Measurements from ENCODE around the gene LPAR3.
A peak's percentile ranks its signal among the peaks of the same experiment; 100 is the strongest.

Gene LPAR3

DNA sequence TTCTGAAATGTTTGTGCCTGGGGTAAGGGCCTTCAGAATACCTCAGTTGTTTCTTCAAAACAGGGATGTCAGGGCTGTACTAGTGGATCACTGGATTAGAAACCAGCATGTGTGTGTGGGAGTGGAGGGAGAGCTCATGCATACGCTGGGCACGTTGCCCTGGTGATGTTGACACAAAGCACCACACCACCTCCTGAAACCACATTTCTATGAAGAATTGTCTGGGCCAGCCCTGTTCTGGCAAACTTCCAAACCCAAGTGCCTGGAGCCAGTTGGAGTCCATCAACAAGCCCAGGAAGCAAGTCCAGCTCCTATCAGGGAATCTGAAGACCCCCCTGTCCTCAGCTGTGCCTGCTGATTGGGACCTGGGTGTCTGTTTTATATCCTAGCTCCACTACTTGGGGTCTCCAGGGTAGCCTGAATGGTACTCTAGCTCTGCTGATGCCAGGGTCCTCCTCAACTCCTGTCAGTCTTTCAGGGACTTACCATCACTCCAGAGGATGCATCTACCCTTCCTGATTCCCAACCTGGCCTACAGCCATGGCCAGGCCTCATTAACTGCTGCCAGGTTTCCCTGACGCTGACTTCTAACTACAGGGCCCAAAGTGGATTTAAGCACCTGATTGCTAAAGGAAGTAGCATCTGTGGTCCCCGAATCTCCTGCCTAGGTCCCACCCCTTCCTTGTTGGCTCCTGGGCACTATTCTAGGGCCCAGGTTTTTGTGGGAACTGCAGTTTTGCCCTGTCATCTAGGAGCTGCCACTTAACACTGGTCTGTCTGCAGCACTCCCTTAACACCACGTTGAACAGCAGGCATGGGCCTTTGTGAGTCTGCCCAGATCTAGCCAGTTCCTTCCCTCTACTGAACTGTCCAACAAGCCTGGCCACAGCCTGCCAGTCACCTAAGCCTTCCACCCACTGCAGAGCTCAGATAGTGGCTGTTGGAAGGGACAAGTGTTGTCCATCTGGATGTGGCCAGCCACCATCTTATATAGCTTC, 45.5 kb downstream of the LPAR3 start (continued):
- TF ChIP-seq, protein P1, sequence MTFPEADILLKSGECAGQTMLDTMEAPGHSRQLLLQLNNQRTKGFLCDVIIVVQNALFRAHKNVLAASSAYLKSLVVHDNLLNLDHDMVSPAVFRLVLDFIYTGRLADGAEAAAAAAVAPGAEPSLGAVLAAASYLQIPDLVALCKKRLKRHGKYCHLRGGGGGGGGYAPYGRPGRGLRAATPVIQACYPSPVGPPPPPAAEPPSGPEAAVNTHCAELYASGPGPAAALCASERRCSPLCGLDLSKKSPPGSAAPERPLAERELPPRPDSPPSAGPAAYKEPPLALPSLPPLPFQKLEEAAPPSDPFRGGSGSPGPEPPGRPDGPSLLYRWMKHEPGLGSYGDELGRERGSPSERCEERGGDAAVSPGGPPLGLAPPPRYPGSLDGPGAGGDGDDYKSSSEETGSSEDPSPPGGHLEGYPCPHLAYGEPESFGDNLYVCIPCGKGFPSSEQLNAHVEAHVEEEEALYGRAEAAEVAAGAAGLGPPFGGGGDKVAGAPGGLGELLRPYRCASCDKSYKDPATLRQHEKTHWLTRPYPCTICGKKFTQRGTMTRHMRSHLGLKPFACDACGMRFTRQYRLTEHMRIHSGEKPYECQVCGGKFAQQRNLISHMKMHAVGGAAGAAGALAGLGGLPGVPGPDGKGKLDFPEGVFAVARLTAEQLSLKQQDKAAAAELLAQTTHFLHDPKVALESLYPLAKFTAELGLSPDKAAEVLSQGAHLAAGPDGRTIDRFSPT (tag by site-specific recombination; IDR thresholded peaks at IDR 0.05) = no peak
- TF ChIP-seq MYNN (tag by site-specific recombination; IDR thresholded peaks at IDR 0.05; ENCODE audit: borderline replicate concordance) = no peak

DNA sequence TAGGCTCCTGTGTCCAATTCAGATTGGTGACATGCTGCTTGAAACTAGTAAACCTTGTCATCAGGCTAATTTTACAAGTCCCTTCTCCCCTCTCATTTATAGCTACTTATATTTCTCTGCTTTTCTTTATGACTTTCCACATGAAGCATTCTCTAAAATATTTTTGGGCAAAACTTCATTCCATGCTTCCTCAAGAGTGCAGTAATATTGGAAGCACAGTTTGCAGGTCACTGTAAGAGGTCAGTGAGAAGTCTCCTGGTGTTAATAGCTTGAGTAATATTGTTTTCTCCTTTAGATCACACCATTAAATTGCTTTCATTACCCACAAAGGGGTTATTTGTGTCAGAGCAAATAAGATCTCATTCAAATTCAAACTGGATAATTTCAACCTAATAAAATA, 46.6 kb downstream of the LPAR3 start:
- H3K9me3 ChIP-seq (ENCODE audit: control insufficient read depth, insufficient read depth, low read depth, low read length) = no peaks in the 10 kb centered on the region
- peaks cover 17% of the 10 kb centered on the region for H3K4me1 ChIP-seq (ENCODE audit: control insufficient read depth, insufficient read depth, low read length)
- no peaks in the 10 kb centered on the region for H3K36me3 ChIP-seq (ENCODE audit: control insufficient read depth in 2 of 2, insufficient read depth in 1 of 2, low read length in 2 of 2)
- H3K4me3 ChIP-seq (ENCODE audit: low read depth, low read length) = no peak overlapping the region
- TF ChIP-seq, protein P2, sequence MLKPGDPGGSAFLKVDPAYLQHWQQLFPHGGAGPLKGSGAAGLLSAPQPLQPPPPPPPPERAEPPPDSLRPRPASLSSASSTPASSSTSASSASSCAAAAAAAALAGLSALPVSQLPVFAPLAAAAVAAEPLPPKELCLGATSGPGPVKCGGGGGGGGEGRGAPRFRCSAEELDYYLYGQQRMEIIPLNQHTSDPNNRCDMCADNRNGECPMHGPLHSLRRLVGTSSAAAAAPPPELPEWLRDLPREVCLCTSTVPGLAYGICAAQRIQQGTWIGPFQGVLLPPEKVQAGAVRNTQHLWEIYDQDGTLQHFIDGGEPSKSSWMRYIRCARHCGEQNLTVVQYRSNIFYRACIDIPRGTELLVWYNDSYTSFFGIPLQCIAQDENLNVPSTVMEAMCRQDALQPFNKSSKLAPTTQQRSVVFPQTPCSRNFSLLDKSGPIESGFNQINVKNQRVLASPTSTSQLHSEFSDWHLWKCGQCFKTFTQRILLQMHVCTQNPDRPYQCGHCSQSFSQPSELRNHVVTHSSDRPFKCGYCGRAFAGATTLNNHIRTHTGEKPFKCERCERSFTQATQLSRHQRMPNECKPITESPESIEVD (tag by site-specific recombination; IDR thresholded peaks at IDR 0.05) = peak; percentile 72; the same call in 1 of the 2 replicates
- TF ChIP-seq, protein P3, sequence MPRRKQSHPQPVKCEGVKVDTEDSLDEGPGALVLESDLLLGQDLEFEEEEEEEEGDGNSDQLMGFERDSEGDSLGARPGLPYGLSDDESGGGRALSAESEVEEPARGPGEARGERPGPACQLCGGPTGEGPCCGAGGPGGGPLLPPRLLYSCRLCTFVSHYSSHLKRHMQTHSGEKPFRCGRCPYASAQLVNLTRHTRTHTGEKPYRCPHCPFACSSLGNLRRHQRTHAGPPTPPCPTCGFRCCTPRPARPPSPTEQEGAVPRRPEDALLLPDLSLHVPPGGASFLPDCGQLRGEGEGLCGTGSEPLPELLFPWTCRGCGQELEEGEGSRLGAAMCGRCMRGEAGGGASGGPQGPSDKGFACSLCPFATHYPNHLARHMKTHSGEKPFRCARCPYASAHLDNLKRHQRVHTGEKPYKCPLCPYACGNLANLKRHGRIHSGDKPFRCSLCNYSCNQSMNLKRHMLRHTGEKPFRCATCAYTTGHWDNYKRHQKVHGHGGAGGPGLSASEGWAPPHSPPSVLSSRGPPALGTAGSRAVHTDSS (tag by site-specific recombination; IDR thresholded peaks at IDR 0.05) = no peak
- no peak for TF ChIP-seq ZNF677 (tag by site-specific recombination; IDR thresholded peaks at IDR 0.05)
- CTCF ChIA-PET = no interaction called here
- POLR2A ChIA-PET = no interaction called here
- no peak overlapping the region for H3K27ac ChIP-seq (ENCODE audit: extremely low read depth, low read depth, low read length)

DNA sequence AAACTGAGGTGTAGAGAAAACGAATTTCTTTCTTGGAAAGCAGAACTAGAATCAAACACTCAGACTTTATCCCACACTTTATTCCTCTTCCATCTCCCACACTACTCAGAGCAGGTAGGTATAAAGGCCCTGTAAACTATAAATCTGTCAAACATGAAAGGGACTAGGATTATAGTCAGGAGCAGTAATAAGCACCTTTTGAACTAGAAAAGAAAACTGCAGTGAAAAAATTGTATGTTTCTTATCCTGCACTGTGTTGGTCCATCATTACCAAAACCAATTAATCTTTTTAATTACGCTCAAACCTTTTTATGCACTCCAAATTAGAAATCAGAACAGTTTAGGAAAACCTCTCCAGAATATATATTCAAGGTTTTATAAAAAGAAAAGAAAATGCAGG, 47.6 kb downstream of the LPAR3 start:
- Histone ChIP-seq H3K9me3 (ENCODE audit: control insufficient read depth, insufficient read depth, low read depth, low read length) (no peaks in the 10 kb centered on the region), H3K4me3 (ENCODE audit: low read depth, low read length) (no peak overlapping the region), H3K4me1 (ENCODE audit: control insufficient read depth, insufficient read depth, low read length) (peaks cover 17% of the 10 kb centered on the region), H3K27ac (ENCODE audit: extremely low read depth, low read depth, low read length) (no peak overlapping the region), H3K36me3 (ENCODE audit: control insufficient read depth in 2 of 2, insufficient read depth in 1 of 2, low read length in 2 of 2) (no peaks in the 10 kb centered on the region)
- TF ChIP-seq, protein P2 (tag by site-specific recombination; IDR thresholded peaks at IDR 0.05) = peak; percentile 49
- no peak for TF ChIP-seq ZNF169 (tag by site-specific recombination; IDR thresholded peaks at IDR 0.05)
- TF ChIP-seq OSR2 (tag by site-specific recombination; IDR thresholded peaks at IDR 0.05) = 0 out of 2 replicates have a peak, but pooled peaks have one; percentile 18
- TF ChIP-seq, protein P4, sequence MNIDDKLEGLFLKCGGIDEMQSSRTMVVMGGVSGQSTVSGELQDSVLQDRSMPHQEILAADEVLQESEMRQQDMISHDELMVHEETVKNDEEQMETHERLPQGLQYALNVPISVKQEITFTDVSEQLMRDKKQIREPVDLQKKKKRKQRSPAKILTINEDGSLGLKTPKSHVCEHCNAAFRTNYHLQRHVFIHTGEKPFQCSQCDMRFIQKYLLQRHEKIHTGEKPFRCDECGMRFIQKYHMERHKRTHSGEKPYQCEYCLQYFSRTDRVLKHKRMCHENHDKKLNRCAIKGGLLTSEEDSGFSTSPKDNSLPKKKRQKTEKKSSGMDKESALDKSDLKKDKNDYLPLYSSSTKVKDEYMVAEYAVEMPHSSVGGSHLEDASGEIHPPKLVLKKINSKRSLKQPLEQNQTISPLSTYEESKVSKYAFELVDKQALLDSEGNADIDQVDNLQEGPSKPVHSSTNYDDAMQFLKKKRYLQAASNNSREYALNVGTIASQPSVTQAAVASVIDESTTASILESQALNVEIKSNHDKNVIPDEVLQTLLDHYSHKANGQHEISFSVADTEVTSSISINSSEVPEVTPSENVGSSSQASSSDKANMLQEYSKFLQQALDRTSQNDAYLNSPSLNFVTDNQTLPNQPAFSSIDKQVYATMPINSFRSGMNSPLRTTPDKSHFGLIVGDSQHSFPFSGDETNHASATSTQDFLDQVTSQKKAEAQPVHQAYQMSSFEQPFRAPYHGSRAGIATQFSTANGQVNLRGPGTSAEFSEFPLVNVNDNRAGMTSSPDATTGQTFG (tag by site-specific recombination; IDR thresholded peaks at IDR 0.05; ENCODE audit: borderline replicate concordance) = no peak
- no peak for TF ChIP-seq MZF1 (tag by site-specific recombination; IDR thresholded peaks at IDR 0.05; ENCODE audit: borderline replicate concordance)
- TF ChIP-seq IKZF3 (tag by site-specific recombination; IDR thresholded peaks at IDR 0.05) = no peak
- no peak for TF ChIP-seq ZNF623 (tag by site-specific recombination; IDR thresholded peaks at IDR 0.05)
- peak; percentile 99 for TF ChIP-seq SP7 (tag by site-specific recombination; IDR thresholded peaks at IDR 0.05)
- TF ChIP-seq, protein P5, sequence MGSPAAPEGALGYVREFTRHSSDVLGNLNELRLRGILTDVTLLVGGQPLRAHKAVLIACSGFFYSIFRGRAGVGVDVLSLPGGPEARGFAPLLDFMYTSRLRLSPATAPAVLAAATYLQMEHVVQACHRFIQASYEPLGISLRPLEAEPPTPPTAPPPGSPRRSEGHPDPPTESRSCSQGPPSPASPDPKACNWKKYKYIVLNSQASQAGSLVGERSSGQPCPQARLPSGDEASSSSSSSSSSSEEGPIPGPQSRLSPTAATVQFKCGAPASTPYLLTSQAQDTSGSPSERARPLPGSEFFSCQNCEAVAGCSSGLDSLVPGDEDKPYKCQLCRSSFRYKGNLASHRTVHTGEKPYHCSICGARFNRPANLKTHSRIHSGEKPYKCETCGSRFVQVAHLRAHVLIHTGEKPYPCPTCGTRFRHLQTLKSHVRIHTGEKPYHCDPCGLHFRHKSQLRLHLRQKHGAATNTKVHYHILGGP (tag by site-specific recombination; IDR thresholded peaks at IDR 0.05) = 0 out of 2 replicates have a peak, but pooled peaks have one; percentile 42
- TF ChIP-seq ZNF394 (tag by site-specific recombination; IDR thresholded peaks at IDR 0.05; ENCODE audit: borderline replicate concordance) = no peak
- CTCF ChIA-PET = interaction anchor here (0.6 kb wide), 1 partner anchor 687 kb away, joined by 3 read pairs; no protein-coding TSS in a partner anchor
- POLR2A ChIA-PET = no interaction called here
